Skin epidermis (tissue), 12 donors: Measurements from ENCODE around the gene CADM4.
"Not testable (repeated sequence)": the region's sequence is repeated elsewhere in the genome, so short reads cannot be mapped to it uniquely, and the experiment has no call there.

Experiments
- H3K27ac ChIP-seq, 21 experiments: fragments of 200-600 bp; sonication (generic) in 11 of 21; one replicate each; pipeline ENCODE4 v1.5.0; 2020; ENCODE audit warnings: mild to moderate bottlenecking in 3 of 21, inconsistent platforms in 2 of 21, moderate library complexity in 2 of 21
- H3K4me3 ChIP-seq, 7 experiments: fragments of 200-600 bp; sonication (generic) in 2 of 7; one replicate each; pipeline ENCODE4 v1.5.0; 2020; ENCODE audit warnings: inconsistent platforms in 2 of 7, mild to moderate bottlenecking in 2 of 7, moderate library complexity in 1 of 7

The CADM4 gene

DNA sequence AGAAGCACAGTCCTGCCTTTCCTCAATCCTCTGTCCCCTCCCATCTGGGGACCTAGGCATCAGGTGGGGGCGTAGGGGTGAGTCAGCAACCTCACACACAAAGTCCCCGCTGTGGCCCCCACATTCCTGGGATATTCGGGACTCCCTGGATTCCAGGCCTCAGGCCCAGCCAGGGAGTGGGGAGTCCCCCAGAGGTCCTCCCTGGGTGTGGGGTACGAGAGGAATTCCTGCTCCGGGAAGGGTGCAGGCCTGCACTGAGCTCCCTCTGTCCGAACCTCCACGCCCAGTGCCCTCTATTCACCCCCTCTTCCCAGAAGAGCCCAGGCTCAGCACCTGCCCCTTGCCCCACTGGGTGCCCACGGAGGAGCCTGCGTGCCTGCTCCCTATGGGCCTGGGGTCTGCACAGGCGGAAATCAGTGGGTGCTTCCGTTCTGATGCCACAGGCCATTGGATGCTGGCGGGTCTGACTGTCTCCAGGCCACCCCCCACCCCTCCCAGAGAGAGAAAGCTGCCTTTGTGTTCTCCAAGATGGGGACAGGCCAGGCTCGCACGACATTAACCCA lies 3.4 kb downstream of the CADM4 start:
- Histone ChIP-seq H3K27ac (peak overlapping the region in 1 of 21 experiments; percentile 66), H3K4me3 (no peak overlapping the region)

- H3K27ac ChIP-seq = peak overlapping the region in 4 of 21 experiments; percentile 26 to 74 (median 70)
- H3K4me3 ChIP-seq = not testable (repeated sequence)
These were observed 4.1 kb downstream of the CADM4 start for GRCh38 chr19:43635561-43635940.

- peak overlapping the region in 5 of 21 experiments; percentile 7 to 74 (median 66) for H3K27ac ChIP-seq
These were observed 4.6 kb downstream of the CADM4 start for GRCh38 chr19:43634872-43635560.

GRCh38 chr19:43634506-43634871 lies 5.2 kb downstream of the CADM4 start:
- Histone ChIP-seq H3K4me3 (no peak overlapping the region), H3K27ac (peak overlapping the region in 4 of 21 experiments; percentile 7 to 74 (median 70))

More at GRCh38 chr19:43634872-43635560, 4.6 kb downstream of the CADM4 start:
- no peak overlapping the region for H3K4me3 ChIP-seq

DNA sequence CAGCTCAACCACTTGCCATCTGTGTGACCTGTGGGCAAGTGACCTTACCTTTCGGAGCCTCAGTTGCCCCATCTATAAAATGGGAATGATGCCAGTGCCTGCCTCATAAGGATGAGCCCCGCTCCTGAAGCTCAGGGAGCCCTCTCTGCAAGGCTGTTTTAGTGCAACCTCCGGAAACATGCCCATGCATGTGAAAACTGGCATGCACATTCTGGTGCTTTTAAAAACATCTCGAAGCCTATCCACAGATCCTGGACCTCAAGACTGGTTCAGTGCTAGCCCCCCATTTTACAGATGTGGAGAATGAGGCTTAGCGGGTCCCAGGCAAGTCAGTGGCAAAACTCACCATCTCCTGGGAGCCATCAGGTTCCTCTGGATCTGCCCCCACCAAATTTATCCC lies 5.6 kb downstream of the CADM4 start:
- no peak overlapping the region for H3K27ac ChIP-seq
- no peak overlapping the region for H3K4me3 ChIP-seq

DNA sequence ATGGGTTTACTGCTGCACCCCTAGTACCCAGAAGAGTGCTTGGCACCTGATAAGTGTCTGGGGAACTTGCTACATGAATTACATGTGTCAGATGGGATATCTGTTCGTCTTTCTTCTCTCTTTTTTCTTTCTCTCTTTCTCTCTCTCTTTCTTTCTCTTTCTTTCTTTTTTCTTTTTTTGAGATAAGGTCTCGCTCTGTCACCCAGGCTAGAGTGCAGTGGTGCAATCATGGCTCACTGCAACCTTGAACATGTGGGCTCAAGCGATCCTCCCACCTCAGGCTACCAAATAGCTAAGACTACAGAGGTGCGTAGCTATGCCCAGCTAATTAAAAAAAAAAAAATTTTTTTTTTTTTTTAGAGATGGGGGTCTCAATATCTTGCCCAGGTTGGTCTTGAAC lies 6.1 kb downstream of the CADM4 start:
- Histone ChIP-seq H3K27ac (no peak overlapping the region), H3K4me3 (no peak overlapping the region)

DNA sequence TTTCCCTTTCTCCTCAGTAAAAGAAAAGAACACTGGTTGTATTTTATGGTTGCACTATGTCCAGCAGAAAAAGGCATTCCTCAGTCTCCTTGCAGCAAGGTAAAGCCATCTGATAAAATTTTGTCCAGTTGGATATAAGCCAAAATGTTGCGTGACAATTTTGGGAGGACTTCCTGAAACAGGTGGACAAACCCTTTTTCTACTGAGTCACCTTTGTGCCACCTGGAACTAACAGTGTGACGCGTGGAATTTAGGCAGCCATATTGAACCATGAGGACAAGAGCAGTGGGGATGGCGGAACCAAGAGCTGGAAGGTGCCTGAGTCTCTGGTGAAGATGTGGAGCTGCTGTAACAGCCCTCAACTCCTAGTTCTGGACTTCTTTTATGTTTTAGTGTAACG lies 8.2 kb downstream of the CADM4 start:
- no peak overlapping the region for H3K27ac ChIP-seq
- H3K4me3 ChIP-seq = no peak overlapping the region

DNA sequence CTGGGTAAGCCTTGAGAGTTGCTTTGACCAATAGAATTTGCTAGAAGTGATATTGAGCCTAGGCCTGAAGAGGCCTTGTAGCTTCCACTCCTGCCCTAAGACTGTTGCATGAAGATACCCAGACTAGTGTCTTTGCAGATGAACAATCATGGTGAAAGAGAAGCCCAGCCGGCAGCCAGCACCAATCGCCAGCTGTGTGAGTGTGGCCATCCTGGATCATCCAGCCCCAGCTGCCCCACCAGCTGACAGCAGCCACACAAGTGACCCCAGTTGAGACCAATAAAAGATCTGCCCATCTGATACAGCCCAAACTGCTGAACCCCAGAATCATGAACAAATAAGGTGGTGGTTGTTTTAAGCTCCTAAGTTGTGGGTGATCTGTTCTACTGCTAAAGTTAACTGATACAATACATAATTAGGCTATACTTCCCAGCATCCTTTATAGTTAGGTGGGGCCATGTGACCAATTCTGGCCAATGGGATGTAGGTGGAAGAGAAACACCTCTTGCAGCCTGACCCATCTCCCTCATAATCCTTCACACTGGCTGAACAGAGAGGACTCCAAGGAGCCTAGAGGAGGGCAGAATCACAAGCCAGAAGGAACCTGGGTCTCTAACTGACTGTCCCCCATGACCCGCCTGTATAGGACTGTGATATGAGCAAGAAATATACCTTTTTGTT lies 10.9 kb downstream of the CADM4 start:
- H3K4me3 ChIP-seq = no peak overlapping the region
- H3K27ac ChIP-seq = no peak overlapping the region

DNA sequence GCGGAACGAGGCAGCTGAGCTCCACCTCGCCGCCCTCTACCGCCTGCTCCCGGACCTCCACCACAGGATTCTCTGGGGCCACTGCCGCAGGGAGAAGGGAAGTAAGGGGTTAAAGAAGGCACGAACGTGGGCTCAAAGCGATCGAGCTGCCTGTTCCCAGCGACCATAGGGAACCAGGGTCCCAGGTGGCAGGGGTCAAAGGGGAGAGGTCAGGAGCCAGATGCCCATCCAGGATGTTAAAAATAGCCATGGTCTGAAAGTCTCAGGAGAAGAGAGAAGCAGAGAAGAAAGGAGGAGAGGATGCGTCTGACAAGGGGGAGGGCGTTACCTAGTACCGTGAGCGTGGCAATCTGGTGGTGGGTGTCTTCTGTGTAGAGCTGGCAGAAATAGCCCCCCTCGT lies 12.8 kb downstream of the CADM4 start:
- Histone ChIP-seq H3K27ac (no peak overlapping the region), H3K4me3 (no peak overlapping the region)

- H3K4me3 ChIP-seq = no peak overlapping the region
- peak overlapping the region in 1 of 21 experiments; percentile 38 for H3K27ac ChIP-seq
These were observed 13.6 kb downstream of the CADM4 start for GRCh38 chr19:43625918-43626579.

GRCh38 chr19:43624933-43625332 lies 14.7 kb downstream of the CADM4 start:
- H3K27ac ChIP-seq = peak overlapping the region in 1 of 21 experiments; percentile 38
- H3K4me3 ChIP-seq = no peak overlapping the region

GRCh38 chr19:43623889-43624670 lies 15.6 kb downstream of the CADM4 start:
- Histone ChIP-seq H3K4me3 (no peak overlapping the region), H3K27ac (no peak overlapping the region)

- Histone ChIP-seq H3K27ac (no peak overlapping the region), H3K4me3 (no peak overlapping the region)
These were observed 16.7 kb downstream of the CADM4 start for GRCh38 chr19:43622956-43623355.

GRCh38 chr19:43622070-43622469 lies 17.6 kb downstream of the CADM4 start:
- Histone ChIP-seq H3K4me3 (no peak overlapping the region), H3K27ac (no peak overlapping the region)

- Histone ChIP-seq H3K4me3 (peak overlapping the region; percentile 52 to 86 (median 63)), H3K27ac (peak overlapping the region in 20 of 21 experiments; percentile 69 to 97 (median 92))
These were observed 19.3 kb downstream of the CADM4 start for GRCh38 chr19:43620061-43621001.

DNA sequence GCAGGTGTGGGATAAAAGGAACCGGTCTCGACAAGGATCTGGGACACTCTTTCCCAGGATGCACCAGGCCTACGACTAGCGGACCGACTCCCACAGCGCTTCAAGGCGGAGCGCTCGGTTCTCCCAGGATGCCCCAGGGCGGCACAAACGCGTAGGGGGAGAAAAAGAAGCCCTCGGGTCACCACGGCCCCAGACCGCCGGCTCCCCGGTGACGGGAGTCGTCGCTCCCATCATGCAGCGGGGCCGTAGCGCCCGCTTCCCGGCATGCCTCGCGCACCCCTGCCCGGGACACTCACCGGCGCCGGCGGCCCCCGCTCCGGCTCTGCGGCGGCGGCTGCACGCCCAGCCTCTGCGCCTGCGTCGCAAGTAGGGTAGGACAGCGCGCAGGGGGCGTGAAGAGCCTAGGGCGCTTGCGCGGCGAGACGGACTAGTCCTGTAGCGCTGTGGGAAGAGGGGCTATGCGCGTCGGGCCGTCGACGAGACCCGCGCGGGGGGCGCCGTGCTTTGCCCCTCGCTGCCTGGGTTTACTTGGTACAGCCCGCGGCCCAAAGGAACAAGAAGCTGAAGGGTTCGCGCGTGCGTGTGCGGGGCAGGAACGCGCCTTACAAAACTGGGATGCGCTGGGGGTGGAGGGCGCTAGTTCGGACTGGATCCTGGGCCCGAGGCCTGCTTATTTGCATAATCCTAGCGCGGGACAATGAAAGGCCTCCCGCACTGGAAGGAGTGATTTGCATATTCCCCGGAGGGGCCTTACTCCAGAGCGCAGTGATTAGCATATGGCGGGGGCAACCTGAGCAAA lies 20.2 kb downstream of the CADM4 start, which contains the start of gene ZNF428:
Gene ZNF428 (minus strand): TSS at position 368 of the 799 bp plus-strand sequence. CDS start 5,325 bp downstream, outside the sequence.
- peak within 1 kb of the TSS; percentile 59 to 97 (median 92) for H3K27ac ChIP-seq
- peak within 1 kb of the TSS; percentile 52 to 86 (median 63) for H3K4me3 ChIP-seq

DNA sequence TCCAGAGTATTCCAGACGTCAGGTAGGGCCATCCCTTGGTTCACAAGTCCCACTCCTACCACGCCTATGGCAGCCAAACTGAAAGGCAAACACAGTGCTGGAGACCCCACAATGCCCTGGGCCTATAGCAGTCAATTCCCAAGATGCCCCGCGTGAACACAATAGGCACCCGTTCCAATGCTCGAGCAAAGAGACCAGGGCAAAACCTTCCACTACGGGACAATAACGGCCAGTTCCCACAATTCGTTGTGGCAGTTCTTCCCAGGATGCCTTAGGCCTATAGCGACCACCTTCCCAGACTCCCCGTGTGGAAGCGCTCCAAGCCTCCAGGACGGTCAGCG lies 20.8 kb downstream of the CADM4 start:
- peak overlapping the region; percentile 59 to 97 (median 92) for H3K27ac ChIP-seq
- H3K4me3 ChIP-seq = peak overlapping the region; percentile 52 to 86 (median 63)

GRCh38 chr19:43616954-43617353 lies 22.7 kb downstream of the CADM4 start:
- Histone ChIP-seq H3K4me3 (no peak overlapping the region), H3K27ac (no peak overlapping the region)
